HG03432 (cell line): ENCODE measurements around the gene MN1.

Experiments
- ATAC-seq: cut with Tn5 transposase; IDR thresholded peaks from one replicate; pipeline ENCODE4 v1.9.1; 2021; ENCODE audit warnings: mild to moderate bottlenecking, moderate library complexity; ENCODE audit not compliant: unreplicated experiment

MN1 gene

GRCh38 chr22:27827604-27828587 is 26.3 kb upstream of the MN1 start:
- no peak for ATAC-seq

- no peak for ATAC-seq
Observed at GRCh38 chr22:27825174-27825573, 23.6 kb upstream of the MN1 start.

- no peak for ATAC-seq
Observed at GRCh38 chr22:27823221-27823620, 21.7 kb upstream of the MN1 start.

GRCh38 chr22:27820896-27821866 is 19.6 kb upstream of the MN1 start:
- no peak for ATAC-seq

GRCh38 chr22:27816552-27816951 is 15.0 kb upstream of the MN1 start:
- no peak for ATAC-seq

- no peak for ATAC-seq
Observed at GRCh38 chr22:27815826-27816530, 14.4 kb upstream of the MN1 start.

- no peak for ATAC-seq
Observed at GRCh38 chr22:27814993-27815392, 13.4 kb upstream of the MN1 start.

- no peak for ATAC-seq
Observed at GRCh38 chr22:27811778-27812177, 10.2 kb upstream of the MN1 start.

GRCh38 chr22:27810609-27811151 is 9.1 kb upstream of the MN1 start:
- ATAC-seq: no peak

- no peak for ATAC-seq
Observed at GRCh38 chr22:27809700-27810608, 8.4 kb upstream of the MN1 start.

GRCh38 chr22:27809226-27809603 is 7.7 kb upstream of the MN1 start:
- no peak for ATAC-seq

- ATAC-seq: no peak
Observed at GRCh38 chr22:27808451-27809225, 7.1 kb upstream of the MN1 start.

- no peak for ATAC-seq
Observed at GRCh38 chr22:27805841-27806240, 4.3 kb upstream of the MN1 start.

- ATAC-seq: no peak
Observed at GRCh38 chr22:27804470-27805297, 3.1 kb upstream of the MN1 start.

GRCh38 chr22:27803841-27804415 is 2.4 kb upstream of the MN1 start:
- ATAC-seq: no peak

- ATAC-seq: no peak
Observed at GRCh38 chr22:27802346-27803073, 954 bp upstream of the MN1 start.

- no peak for ATAC-seq
Observed at GRCh38 chr22:27801202-27801615, 347 bp downstream of the MN1 start.
